ENCODE data around the gene KDM6A. TPM values are rescaled to one million over a fixed set of nuclear protein-coding genes. Genes with fewer than 3 reads are reported as not detected.
"Not testable (repeated sequence)": the region's sequence is repeated elsewhere in the genome, so short reads cannot be mapped to it uniquely, and the experiment has no call there.

Gene KDM6A
- total RNA-seq, 1 experiment from 2014 or later: 24.0 TPM

GRCh38 chrX:44938111-44938510, 65.1 kb downstream of the KDM6A start:
- Histone ChIP-seq H3K27me3 (ENCODE audit: control insufficient read depth, insufficient read depth, low read length) (no peaks in the 10 kb centered on the region), H3K4me3 (ENCODE audit: low read depth in 2 of 2, low read length in 2 of 2) (no peak overlapping the region), H3K36me3 (ENCODE audit: control insufficient read depth, insufficient read depth, low read length) (no peaks in the 10 kb centered on the region), H3K4me1 (ENCODE audit: control insufficient read depth, insufficient read depth, low read length) (peaks cover 2% of the 10 kb centered on the region; the same call in 1 of the 2 replicates), H3K27ac (ENCODE audit: low read length) (no peak overlapping the region), H3K9me3 (ENCODE audit: control insufficient read depth, insufficient read depth, low read depth, low read length) (no peaks in the 10 kb centered on the region)
- no TSS peak for BruUV-seq (replicated peaks)
- TF ChIP-seq POLR2AphosphoS5 (IDR thresholded peaks at IDR 0.05; ENCODE audit: low read depth, low read length) (no peak), REST (IDR thresholded peaks at IDR 0.05; ENCODE audit: insufficient read depth in 1 of 2, low read depth in 2 of 2, low read length in 1 of 2) (no peak), TCF7L2 (IDR thresholded peaks at IDR 0.05; ENCODE audit: low read depth, low read length) (no peak), SIN3A (IDR thresholded peaks at IDR 0.05; ENCODE audit: borderline replicate concordance, insufficient read depth, low read depth, low read length) (no peak), CTCF (IDR thresholded peaks at IDR 0.05) (no peak)
- ChIA-PET POLR2A (no interaction called here), CTCF (no interaction called here)
- no peak for DNase-seq (ENCODE audit: low read depth, low spot score)
- in situ Hi-C loops (cut with HindIII; ENCODE audit: low pct_unique_long_range_greater_than_20kb, low sequenced_read_pairs) (no loop called here), intact Hi-C loops (cut with micrococcal nuclease; ENCODE audit: unreplicated experiment) (no loop called here)
- ATAC-seq: no peak

- H3K4me3 ChIP-seq (ENCODE audit: low read depth in 2 of 2, low read length in 2 of 2); H3K4me1 ChIP-seq (ENCODE audit: control insufficient read depth, insufficient read depth, low read length); DNase-seq (ENCODE audit: low read depth, low spot score); POLR2A ChIA-PET; intact Hi-C loops (cut with micrococcal nuclease; ENCODE audit: unreplicated experiment); H3K27ac ChIP-seq (ENCODE audit: low read length); H3K36me3 ChIP-seq (ENCODE audit: control insufficient read depth, insufficient read depth, low read length); in situ Hi-C loops (cut with HindIII; ENCODE audit: low pct_unique_long_range_greater_than_20kb, low sequenced_read_pairs); ATAC-seq; H3K27me3 ChIP-seq (ENCODE audit: control insufficient read depth, insufficient read depth, low read length); CTCF ChIA-PET; BruUV-seq (replicated peaks): not testable (repeated sequence)
- H3K9me3 ChIP-seq (ENCODE audit: control insufficient read depth, insufficient read depth, low read depth, low read length): peaks cover 15% of the 10 kb centered on the region; the same call in 1 of the 2 replicates
These were observed 67.6 kb downstream of the KDM6A start for GRCh38 chrX:44940541-44940940.

- Histone ChIP-seq H3K36me3 (ENCODE audit: control insufficient read depth, insufficient read depth, low read length) (no peaks in the 10 kb centered on the region), H3K4me3 (ENCODE audit: low read depth in 2 of 2, low read length in 2 of 2) (no peak overlapping the region), H3K27me3 (ENCODE audit: control insufficient read depth, insufficient read depth, low read length) (no peaks in the 10 kb centered on the region), H3K4me1 (ENCODE audit: control insufficient read depth, insufficient read depth, low read length) (no peaks in the 10 kb centered on the region), H3K27ac (ENCODE audit: low read length) (no peak overlapping the region), H3K9me3 (ENCODE audit: control insufficient read depth, insufficient read depth, low read depth, low read length) (peaks cover 19% of the 10 kb centered on the region; the same call in 1 of the 2 replicates)
- POLR2A ChIA-PET: no interaction called here
- DNase-seq (ENCODE audit: low read depth, low spot score) (no peak), ATAC-seq (no peak)
- CTCF ChIA-PET: no interaction called here
- no TSS peak for BruUV-seq (replicated peaks)
- intact Hi-C loops (cut with micrococcal nuclease; ENCODE audit: unreplicated experiment): no loop called here
- TF ChIP-seq REST (IDR thresholded peaks at IDR 0.05; ENCODE audit: insufficient read depth in 1 of 2, low read depth in 2 of 2, low read length in 1 of 2) (no peak), TCF7L2 (IDR thresholded peaks at IDR 0.05; ENCODE audit: low read depth, low read length) (no peak), POLR2AphosphoS5 (IDR thresholded peaks at IDR 0.05; ENCODE audit: low read depth, low read length) (no peak), CTCF (IDR thresholded peaks at IDR 0.05) (no peak), SIN3A (IDR thresholded peaks at IDR 0.05; ENCODE audit: borderline replicate concordance, insufficient read depth, low read depth, low read length) (no peak)
- in situ Hi-C loops (cut with HindIII; ENCODE audit: low pct_unique_long_range_greater_than_20kb, low sequenced_read_pairs): no loop called here
These were observed 70.0 kb downstream of the KDM6A start for GRCh38 chrX:44943007-44943406.
